ENCODE results near the gene AADAT. TPM values are rescaled to one million over a fixed set of nuclear protein-coding genes. Genes with fewer than 3 reads are reported as not detected.

Gene AADAT
- total RNA-seq, 1 experiment from 2014 or later, result 2.7 TPM

DNA sequence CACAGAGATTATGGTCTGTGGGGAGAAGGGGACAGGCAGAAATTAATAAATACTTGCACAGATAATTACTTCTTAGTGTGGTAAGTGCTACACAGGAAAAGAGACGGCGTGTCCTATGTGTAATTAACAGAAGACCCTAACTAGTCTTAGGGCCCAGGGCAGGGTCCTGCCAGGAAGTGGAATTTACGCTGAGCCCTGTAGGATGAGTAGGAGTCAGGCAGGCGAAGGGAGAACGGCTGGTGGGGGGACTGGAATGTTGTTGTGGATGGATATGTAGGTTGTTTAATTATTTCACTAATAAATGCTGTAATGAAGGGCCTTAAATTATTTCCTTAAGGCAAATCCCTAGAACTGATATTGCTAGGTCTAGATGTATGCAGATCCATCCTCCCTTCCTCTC, 36.8 kb downstream of the AADAT start:
- ATAC-seq (no peak), DNase-seq (no peak)
- no peak overlapping the region for H3K4me3 ChIP-seq (ENCODE audit: low read length)
- no peaks in the 10 kb centered on the region for H3K79me2 ChIP-seq (ENCODE audit: low read length)
- BruUV-seq (replicated peaks), result no TSS peak
- H3K9ac ChIP-seq (ENCODE audit: low read length), result no peak overlapping the region
- H3K36me3 ChIP-seq (ENCODE audit: low read depth, low read length), result no peaks in the 10 kb centered on the region
- H3K4me1 ChIP-seq (ENCODE audit: insufficient read depth, low read length), result no peaks in the 10 kb centered on the region
- no peak overlapping the region for H2AFZ ChIP-seq (ENCODE audit: low read length)
- no peaks in the 10 kb centered on the region for H3F3A ChIP-seq (ENCODE audit: low read length, unreplicated experiment)
- H3K27ac ChIP-seq (ENCODE audit: low read length), result no peak overlapping the region
- H3K27me3 ChIP-seq (ENCODE audit: low read length), result no peaks in the 10 kb centered on the region
- H3K4me2 ChIP-seq (ENCODE audit: low read length), result no peak overlapping the region
- no peaks in the 10 kb centered on the region for H3K9me3 ChIP-seq (ENCODE audit: low read length)
- intact Hi-C loops (cut with micrococcal nuclease), result no loop called here
- no peaks in the 10 kb centered on the region for H4K20me1 ChIP-seq (ENCODE audit: low read length)
- CTCF ChIA-PET, result no interaction called here
- H3K9me2 ChIP-seq (replicated peaks; ENCODE audit: low read length), result no peaks in the 10 kb centered on the region
- POLR2A ChIA-PET (ENCODE audit: unreplicated experiment), result no interaction called here
- TF ChIP-seq EZH2phosphoT487 (IDR thresholded peaks at IDR 0.05; ENCODE audit: borderline replicate concordance, low read length), result no peak
- no peak for TF ChIP-seq EZH2 (IDR thresholded peaks at IDR 0.05; ENCODE audit: low read length, unreplicated experiment)
- TF ChIP-seq, protein P1, sequence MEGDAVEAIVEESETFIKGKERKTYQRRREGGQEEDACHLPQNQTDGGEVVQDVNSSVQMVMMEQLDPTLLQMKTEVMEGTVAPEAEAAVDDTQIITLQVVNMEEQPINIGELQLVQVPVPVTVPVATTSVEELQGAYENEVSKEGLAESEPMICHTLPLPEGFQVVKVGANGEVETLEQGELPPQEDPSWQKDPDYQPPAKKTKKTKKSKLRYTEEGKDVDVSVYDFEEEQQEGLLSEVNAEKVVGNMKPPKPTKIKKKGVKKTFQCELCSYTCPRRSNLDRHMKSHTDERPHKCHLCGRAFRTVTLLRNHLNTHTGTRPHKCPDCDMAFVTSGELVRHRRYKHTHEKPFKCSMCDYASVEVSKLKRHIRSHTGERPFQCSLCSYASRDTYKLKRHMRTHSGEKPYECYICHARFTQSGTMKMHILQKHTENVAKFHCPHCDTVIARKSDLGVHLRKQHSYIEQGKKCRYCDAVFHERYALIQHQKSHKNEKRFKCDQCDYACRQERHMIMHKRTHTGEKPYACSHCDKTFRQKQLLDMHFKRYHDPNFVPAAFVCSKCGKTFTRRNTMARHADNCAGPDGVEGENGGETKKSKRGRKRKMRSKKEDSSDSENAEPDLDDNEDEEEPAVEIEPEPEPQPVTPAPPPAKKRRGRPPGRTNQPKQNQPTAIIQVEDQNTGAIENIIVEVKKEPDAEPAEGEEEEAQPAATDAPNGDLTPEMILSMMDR (conservative IDR thresholded peaks at IDR 0.05; ENCODE audit: low read depth, low read length), result no peak

DNA sequence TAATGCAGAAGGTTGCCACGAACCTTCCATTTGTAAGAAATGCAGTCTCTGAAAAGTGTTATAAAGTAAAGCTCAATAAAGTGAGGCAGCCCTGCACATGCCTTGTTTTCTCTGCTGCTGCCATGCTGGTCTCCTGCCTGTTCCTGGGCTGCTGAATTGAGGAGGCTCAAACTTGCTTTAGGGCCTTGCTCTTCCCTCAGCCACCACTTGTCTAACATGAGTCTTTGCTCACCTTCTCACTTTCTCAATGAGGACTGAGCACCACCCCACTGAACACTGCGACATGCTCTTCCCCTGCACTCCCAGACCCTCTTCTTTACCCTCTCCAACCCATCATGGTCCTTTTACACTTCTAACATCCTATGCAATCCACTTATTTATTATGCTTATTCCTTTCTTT, 38.4 kb downstream of the AADAT start:
- Histone ChIP-seq H3K9me2 (replicated peaks; ENCODE audit: low read length) (no peaks in the 10 kb centered on the region), H4K20me1 (ENCODE audit: low read length) (no peaks in the 10 kb centered on the region), H2AFZ (ENCODE audit: low read length) (no peak overlapping the region), H3K27me3 (ENCODE audit: low read length) (no peaks in the 10 kb centered on the region), H3K9me3 (ENCODE audit: low read length) (no peaks in the 10 kb centered on the region), H3K9ac (ENCODE audit: low read length) (no peak overlapping the region), H3K4me1 (ENCODE audit: insufficient read depth, low read length) (no peaks in the 10 kb centered on the region), H3K27ac (ENCODE audit: low read length) (no peak overlapping the region), H3K79me2 (ENCODE audit: low read length) (no peaks in the 10 kb centered on the region), H3K4me2 (ENCODE audit: low read length) (no peak overlapping the region), H3F3A (ENCODE audit: low read length, unreplicated experiment) (no peaks in the 10 kb centered on the region), H3K4me3 (ENCODE audit: low read length) (no peak overlapping the region), H3K36me3 (ENCODE audit: low read depth, low read length) (no peaks in the 10 kb centered on the region)
- TF ChIP-seq EZH2 (IDR thresholded peaks at IDR 0.05; ENCODE audit: low read length, unreplicated experiment) (no peak), EZH2phosphoT487 (IDR thresholded peaks at IDR 0.05; ENCODE audit: borderline replicate concordance, low read length) (no peak)
- TF ChIP-seq, protein P1 (conservative IDR thresholded peaks at IDR 0.05; ENCODE audit: low read depth, low read length), result no peak
- BruUV-seq (replicated peaks), result no TSS peak
- ATAC-seq (no peak), DNase-seq (no peak)
- intact Hi-C loops (cut with micrococcal nuclease), result no loop called here
- POLR2A ChIA-PET (ENCODE audit: unreplicated experiment), result no interaction called here
- CTCF ChIA-PET, result no interaction called here

DNA sequence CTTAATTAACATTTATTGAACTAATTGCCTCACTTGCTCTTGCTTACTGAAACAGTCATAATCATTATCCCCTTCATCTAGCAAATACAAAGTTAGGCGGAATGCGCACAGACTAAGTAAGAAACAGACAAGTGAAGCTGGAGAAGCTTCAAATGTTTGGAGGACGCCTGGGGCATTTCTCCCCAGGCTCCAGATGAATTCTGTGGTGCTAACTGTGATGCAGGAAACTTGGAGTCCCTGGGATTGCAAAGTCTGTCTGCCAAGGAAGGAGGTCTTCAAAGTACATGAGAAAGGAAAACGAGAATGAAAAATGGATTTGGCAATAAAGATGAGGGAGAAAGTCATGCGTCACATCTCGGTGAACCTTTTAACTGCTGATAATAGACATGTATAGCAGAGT, 40.0 kb downstream of the AADAT start:
- no peak for DNase-seq
- POLR2A ChIA-PET (ENCODE audit: unreplicated experiment), result no interaction called here
- H3K36me3 ChIP-seq (ENCODE audit: low read depth, low read length), result no peaks in the 10 kb centered on the region
- H3K27ac ChIP-seq (ENCODE audit: low read length), result no peak overlapping the region
- TF ChIP-seq EZH2 (IDR thresholded peaks at IDR 0.05; ENCODE audit: low read length, unreplicated experiment) (no peak), EZH2phosphoT487 (IDR thresholded peaks at IDR 0.05; ENCODE audit: borderline replicate concordance, low read length) (no peak)
- TF ChIP-seq, protein P1 (conservative IDR thresholded peaks at IDR 0.05; ENCODE audit: low read depth, low read length), result no peak
- H4K20me1 ChIP-seq (ENCODE audit: low read length), result no peaks in the 10 kb centered on the region
- H3K9ac ChIP-seq (ENCODE audit: low read length), result no peak overlapping the region
- no peaks in the 10 kb centered on the region for H3F3A ChIP-seq (ENCODE audit: low read length, unreplicated experiment)
- H3K27me3 ChIP-seq (ENCODE audit: low read length), result no peaks in the 10 kb centered on the region
- CTCF ChIA-PET, result interaction anchor here (0.6 kb wide), 1 partner anchor 224 kb away, joined by 6 read pairs; no protein-coding TSS in a partner anchor
- H3K4me1 ChIP-seq (ENCODE audit: insufficient read depth, low read length), result no peaks in the 10 kb centered on the region
- no peaks in the 10 kb centered on the region for H3K79me2 ChIP-seq (ENCODE audit: low read length)
- no peaks in the 10 kb centered on the region for H3K9me3 ChIP-seq (ENCODE audit: low read length)
- no TSS peak for BruUV-seq (replicated peaks)
- no peaks in the 10 kb centered on the region for H3K9me2 ChIP-seq (replicated peaks; ENCODE audit: low read length)
- H2AFZ ChIP-seq (ENCODE audit: low read length), result no peak overlapping the region
- intact Hi-C loops (cut with micrococcal nuclease), result no loop called here
- ATAC-seq, result no peak
- H3K4me2 ChIP-seq (ENCODE audit: low read length), result no peak overlapping the region
- H3K4me3 ChIP-seq (ENCODE audit: low read length), result no peak overlapping the region

Data from PC-3 (cell line).